HCT116 (cell line): Measurements from ENCODE around the gene OTOGL. TPM values are rescaled to one million over a fixed set of nuclear protein-coding genes. Genes with fewer than 3 reads are reported as not detected.

ENCODE experiments used
- ATAC-seq: fragments of 200-7000 bp; cut with Tn5 transposase; 2 replicates; pipeline ENCODE4 v1.9.1; 2020; ENCODE audit warnings: mild to moderate bottlenecking, moderate library complexity
- BruUV-seq: library from RNA; stranded (reverse); fragments of 400-500 nt; replicated peaks from 2 replicates; lab custom pipeline; 2021; lab: Mats Ljungman, UMichigan
- CTCF ChIA-PET: fragments of 300-600 bp; sonication (Branson Sonifier 250); formaldehyde crosslinking; loops from one replicate; lab custom pipeline; 2021; ENCODE audit warnings: antibody characterized with exemption; lab: Charles Lee
- POLR2A ChIA-PET: fragments of 300-600, 350-600 bp; sonication (Branson Sonifier 250); formaldehyde crosslinking; loops from one replicate; lab custom pipeline; 2021; ENCODE audit warnings: antibody characterized with exemption; lab: Charles Lee
- RAD21 ChIA-PET, 2 experiments: fragments of 300-600 bp; sonication (Branson Sonifier 250); formaldehyde crosslinking; loops; one replicate each; lab custom pipeline; 2023; ENCODE audit warnings: low total read pairs in 2 of 2; ENCODE audit not compliant: uncharacterized antibody in 2 of 2, unreplicated experiment in 2 of 2, low non-redundant PET in 1 of 2; lab: Charles Lee
- DNase-seq: peaks from one replicate; pipeline ENCODE4 v3.0.0-alpha.2; 2010; ENCODE audit warnings: low read depth, low spot score
- H2AFZ ChIP-seq: fragments of 200-600 bp; shearing (Covaris generic), sonication (generic); 2 replicates; pipeline ENCODE4 v1.6.1; 2017; ENCODE audit warnings: low read depth, mixed run types, mixed read lengths, antibody characterized with exemption, low read length; ENCODE audit not compliant: poor library complexity, severe bottlenecking
- H3K27ac ChIP-seq: 2 replicates; pipeline ENCODE4 v1.5.1; 2012; ENCODE audit warnings: low read depth, low read length
- H3K27me3 ChIP-seq: fragments of 200-600 bp; sonication (generic); 2 replicates; pipeline ENCODE4 v1.6.1; 2016; ENCODE audit warnings: mixed run types, low read length, mixed read lengths; ENCODE audit not compliant: insufficient read depth
- H3K36me3 ChIP-seq, 2 experiments: fragments of 200-500 bp in 1 of 2; fragments of 200-600 bp in 1 of 2; sonication (Bioruptor generic) in 1 of 2; sonication (generic) in 1 of 2; 2 replicates each; pipeline versions ENCODE4 v1.5.1 to v1.6.1; 2014 to 2016; ENCODE audit warnings: low read length in 2 of 2, inconsistent platforms in 1 of 2, mixed read lengths in 1 of 2, mixed run types in 1 of 2; ENCODE audit not compliant: insufficient read depth in 2 of 2, control insufficient read depth in 1 of 2
- H3K4me1 ChIP-seq, 2 experiments: fragments of 200-600 bp in 1 of 2; sonication (generic) in 1 of 2; 2 replicates each; pipeline versions ENCODE4 v1.5.1 to v1.6.1; 2012 to 2017; ENCODE audit warnings: low read length in 2 of 2, inconsistent platforms in 1 of 2, mild to moderate bottlenecking in 1 of 2, mixed read lengths in 1 of 2, mixed run types in 1 of 2, moderate library complexity in 1 of 2; ENCODE audit not compliant: insufficient read depth in 2 of 2, control insufficient read depth in 1 of 2
- H3K4me2 ChIP-seq: fragments of 200-600 bp; sonication (generic); 2 replicates; pipeline ENCODE4 v1.6.1; 2017; ENCODE audit warnings: mixed run types, low read length, mixed read lengths
- H3K4me3 ChIP-seq, 2 experiments: fragments of 200-600 bp in 1 of 2; sonication (generic) in 1 of 2; replicated peaks in 1 of 2; 2 replicates each; pipeline ENCODE4 v1.5.1; 2011 to 2016; ENCODE audit warnings: low read length in 2 of 2, control low read depth in 1 of 2, low read depth in 1 of 2, mild to moderate bottlenecking in 1 of 2, mixed read lengths in 1 of 2, mixed run types in 1 of 2
- H3K79me2 ChIP-seq: fragments of 200-600 bp; sonication (generic); 2 replicates; pipeline ENCODE4 v1.6.1; 2017; ENCODE audit warnings: mild to moderate bottlenecking, mixed run types, low read length, moderate library complexity, mixed read lengths; ENCODE audit not compliant: insufficient read depth
- H3K9ac ChIP-seq: fragments of 200-600 bp; sonication (generic); 2 replicates; pipeline ENCODE4 v1.6.1; 2016; ENCODE audit warnings: low read length, mixed read lengths
- H3K9me2 ChIP-seq: fragments of 200-600 bp; sonication (generic), shearing (Covaris generic); 2 replicates; pipeline ENCODE4 v1.6.1; 2017; ENCODE audit warnings: mixed run types, mild to moderate bottlenecking, moderate library complexity; ENCODE audit not compliant: insufficient read depth
- H3K9me3 ChIP-seq, 2 experiments: fragments of 200-500 bp in 1 of 2; fragments of 200-600 bp in 1 of 2; sonication (Bioruptor generic) in 1 of 2; sonication (generic) in 1 of 2; 2 replicates each; pipeline ENCODE4 v1.6.1; 2014 to 2017; ENCODE audit warnings: low read length in 2 of 2, mixed read lengths in 2 of 2, inconsistent platforms in 1 of 2, low read depth in 1 of 2, mild to moderate bottlenecking in 1 of 2, mixed run types in 1 of 2, moderate library complexity in 1 of 2; ENCODE audit not compliant: control insufficient read depth in 1 of 2, insufficient read depth in 1 of 2
- H4K20me1 ChIP-seq: fragments of 200-600 bp; sonication (generic), shearing (Covaris generic); 2 replicates; pipeline ENCODE4 v1.6.1; 2017; ENCODE audit warnings: mixed run types, mild to moderate bottlenecking, moderate library complexity; ENCODE audit not compliant: insufficient read depth
- POLR2AphosphoS5 ChIP-seq: IDR thresholded peaks from 2 replicates; pipeline ENCODE4 v1.6.1; 2011; ENCODE audit warnings: mild to moderate bottlenecking, low read depth, low read length, moderate library complexity
- RAD21 ChIP-seq: IDR thresholded peaks from 2 replicates; pipeline ENCODE4 v1.6.1; 2012; ENCODE audit warnings: low read depth, mild to moderate bottlenecking
- SIN3A ChIP-seq: IDR thresholded peaks from 2 replicates; pipeline ENCODE4 v1.6.1; 2012; ENCODE audit warnings: low read depth
- SP1 ChIP-seq: IDR thresholded peaks from 2 replicates; pipeline ENCODE4 v1.6.1; 2012; ENCODE audit warnings: low read depth
- ZNF274 ChIP-seq: fragments of 200-500 bp; sonication (Bioruptor generic); IDR thresholded peaks from 2 replicates; pipeline ENCODE4 v1.6.1; 2014; ENCODE audit warnings: mild to moderate bottlenecking, low read depth, low read length, inconsistent platforms
- intact Hi-C: fragments of 100-400 bp; cut with micrococcal nuclease; formaldehyde crosslinking; loops from 2 replicates; pipeline ENCODE4 v1.10.0; 2022
- total RNA-seq: library from RNA; stranded (reverse); gene quantifications from one replicate; pipeline ENCODE4 v1.2.1, GENCODE V29; 2021; ENCODE audit not compliant: unreplicated experiment
- TF ChIP-seq, protein P1 (sequence below): IDR thresholded peaks from 2 replicates; pipeline ENCODE4 v1.6.1; 2012
- TF ChIP-seq, protein P2 (sequence below): IDR thresholded peaks from 2 replicates; pipeline ENCODE4 v1.6.1; 2012

The OTOGL gene
- total RNA-seq, 1 experiment from 2014 or later = not detected

GRCh38 chr12:80261403-80261802, 162.1 kb downstream of the OTOGL start:
- H3K9ac ChIP-seq = no peak overlapping the region
- POLR2A ChIA-PET = no interaction called here
- no peaks in the 10 kb centered on the region for H3K79me2 ChIP-seq
- no peak for ATAC-seq
- H3K4me1 ChIP-seq = no peaks in the 10 kb centered on the region
- H4K20me1 ChIP-seq = no peaks in the 10 kb centered on the region
- RAD21 ChIA-PET = no interaction called here
- no peak overlapping the region for H3K27ac ChIP-seq
- H3K4me2 ChIP-seq = no peak overlapping the region
- TF ChIP-seq SIN3A = no peak
- H3K4me3 ChIP-seq = no peak overlapping the region
- no peaks in the 10 kb centered on the region for H3K9me2 ChIP-seq
- no peaks in the 10 kb centered on the region for H3K36me3 ChIP-seq
- H3K27me3 ChIP-seq = no peaks in the 10 kb centered on the region
- intact Hi-C loops = no loop called here
- no peak for DNase-seq
- CTCF ChIA-PET = no interaction called here
- H3K9me3 ChIP-seq = no peaks in the 10 kb centered on the region
- BruUV-seq = no TSS peak
- no peak overlapping the region for H2AFZ ChIP-seq

- Histone ChIP-seq H3K9me2 (no peaks in the 10 kb centered on the region), H3K9me3 (no peaks in the 10 kb centered on the region)
These were observed 163.0 kb downstream of the OTOGL start for GRCh38 chr12:80262346-80262745.

More at GRCh38 chr12:80262346-80262745, 163.0 kb downstream of the OTOGL start:
- Histone ChIP-seq H3K36me3 (no peaks in the 10 kb centered on the region), H3K79me2 (no peaks in the 10 kb centered on the region), H3K9ac (no peak overlapping the region), H3K4me3 (no peak overlapping the region), H3K27me3 (no peaks in the 10 kb centered on the region), H4K20me1 (no peaks in the 10 kb centered on the region), H2AFZ (no peak overlapping the region), H3K27ac (no peak overlapping the region), H3K4me2 (no peak overlapping the region), H3K4me1 (no peaks in the 10 kb centered on the region)
- ChIA-PET CTCF (no interaction called here), RAD21 (no interaction called here), POLR2A (no interaction called here)
- TF ChIP-seq ZNF274 (no peak), RAD21 (no peak), SP1 (no peak), POLR2AphosphoS5 (no peak)
- TF ChIP-seq, protein P1, sequence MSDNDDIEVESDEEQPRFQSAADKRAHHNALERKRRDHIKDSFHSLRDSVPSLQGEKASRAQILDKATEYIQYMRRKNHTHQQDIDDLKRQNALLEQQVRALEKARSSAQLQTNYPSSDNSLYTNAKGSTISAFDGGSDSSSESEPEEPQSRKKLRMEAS = no peak
- TF ChIP-seq, protein P2, sequence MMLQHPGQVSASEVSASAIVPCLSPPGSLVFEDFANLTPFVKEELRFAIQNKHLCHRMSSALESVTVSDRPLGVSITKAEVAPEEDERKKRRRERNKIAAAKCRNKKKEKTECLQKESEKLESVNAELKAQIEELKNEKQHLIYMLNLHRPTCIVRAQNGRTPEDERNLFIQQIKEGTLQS = no peak
- ATAC-seq (no peak), DNase-seq (no peak)
- no TSS peak for BruUV-seq
- intact Hi-C loops = no loop called here
